Gastrocnemius medialis (tissue), 4 donors: ENCODE results near the gene YKT6. TPM values are rescaled to one million over a fixed set of nuclear protein-coding genes. Genes with fewer than 3 reads are reported as not detected.

ENCODE experiments used
- ATAC-seq, 2 donors: fragments of 150-250 bp; one replicate each; pipeline ENCODE4 v1.9.1; 2016
- DNase-seq, 2 donors: peaks; one replicate each; pipeline ENCODE4 v3.0.0-alpha.2; 2019
- H3K27ac ChIP-seq, 4 donors: fragments of 200-600 bp; sonication (generic); 1 replicate in 1 of 4; 2 replicates in 3 of 4; pipeline ENCODE4 v1.5.1; 2016 to 2018; ENCODE audit warnings: mild to moderate bottlenecking in 2 of 4, moderate library complexity in 1 of 4
- H3K27me3 ChIP-seq, 3 donors: fragments of 200-600 bp; sonication (generic) in 2 of 3; 1 replicate in 1 of 3; 2 replicates in 2 of 3; pipeline versions ENCODE4 v1.5.1 to v1.6.0; 2016 to 2019; ENCODE audit warnings: mild to moderate bottlenecking in 1 of 3, moderate library complexity in 1 of 3
- H3K36me3 ChIP-seq, 2 donors: fragments of 200-600 bp; sonication (generic) in 1 of 2; one replicate each; pipeline ENCODE4 v1.5.1; 2017 to 2018
- H3K4me1 ChIP-seq, 2 donors: fragments of 200-600 bp; sonication (generic) in 1 of 2; one replicate each; pipeline ENCODE4 v1.5.1; 2016 to 2017; ENCODE audit warnings: mild to moderate bottlenecking in 2 of 2
- H3K4me3 ChIP-seq, 4 donors: fragments of 200-600 bp; sonication (generic) in 3 of 4; 1 replicate in 1 of 4; 2 replicates in 3 of 4; pipeline ENCODE4 v1.5.1; 2016 to 2019; ENCODE audit warnings: mild to moderate bottlenecking in 2 of 4
- H3K9me3 ChIP-seq, 3 donors: fragments of 200-600 bp; sonication (generic) in 2 of 3; 1 replicate in 1 of 3; 2 replicates in 2 of 3; pipeline ENCODE4 v1.5.1; 2016 to 2019
- POLR2A ChIP-seq, 2 donors: fragments of 450-650 bp; IDR thresholded peaks; one replicate each; pipeline ENCODE4 v1.6.1; 2017; ENCODE audit warnings: antibody characterized with exemption in 2 of 2, mild to moderate bottlenecking in 2 of 2, moderate library complexity in 2 of 2
- in situ Hi-C, 4 donors: fragments of 200-750 bp; cut with MboI; loops; one replicate each; pipeline versions ENCODE4 v1.15.0 to v1.8.0; 2017; ENCODE audit warnings: low sequenced_read_pairs in 4 of 4
- intact Hi-C: fragments of 100-400 bp; cut with DNase I; formaldehyde crosslinking; loops from one replicate; pipeline ENCODE4 v1.15.1; 2023; ENCODE audit warnings: low total_unique reads
- total RNA-seq, 4 donors: library from RNA; depleted of rRNA; stranded (reverse); fragments of >200 nt; gene quantifications; one replicate each; pipeline versions ENCODE4 v1.1.0 to v1.2.3, GENCODE V29; 2016
- TF ChIP-seq, protein P1 (sequence below), 5 experiments: fragments of 450-650 bp in 3 of 5; fragments of 200-600 bp in 2 of 5; sonication (generic) in 2 of 5; IDR thresholded peaks in 4 of 5; conservative IDR thresholded peaks in 1 of 5; 1 replicate in 4 of 5; 2 replicates in 1 of 5; pipeline ENCODE4 v1.5.1; 2016 to 2019; ENCODE audit warnings: antibody characterized with exemption in 5 of 5, mild to moderate bottlenecking in 3 of 5, moderate library complexity in 3 of 5

The YKT6 gene
- total RNA-seq, 4 donors from 2014 or later = 37.9 to 79.5 (median 72.5) TPM

- Histone ChIP-seq H3K4me3 (no peak overlapping the region), H3K36me3 (no peaks in the 10 kb centered on the region), H3K4me1 (no peaks in the 10 kb centered on the region), H3K9me3 (no peaks in the 10 kb centered on the region), H3K27me3 (no peaks in the 10 kb centered on the region), H3K27ac (no peak overlapping the region)
- ATAC-seq (no peak), DNase-seq (no peak)
- intact Hi-C loops = no loop called here
- in situ Hi-C loops = loop anchor here in 1 of 4 donors (25.0 kb wide), 1 partner anchor 252 kb away; the partner anchor contains the start of gene NUDCD3
- TF ChIP-seq POLR2A (IDR thresholded peaks at IDR 0.05) = no peak
- TF ChIP-seq, protein P1, sequence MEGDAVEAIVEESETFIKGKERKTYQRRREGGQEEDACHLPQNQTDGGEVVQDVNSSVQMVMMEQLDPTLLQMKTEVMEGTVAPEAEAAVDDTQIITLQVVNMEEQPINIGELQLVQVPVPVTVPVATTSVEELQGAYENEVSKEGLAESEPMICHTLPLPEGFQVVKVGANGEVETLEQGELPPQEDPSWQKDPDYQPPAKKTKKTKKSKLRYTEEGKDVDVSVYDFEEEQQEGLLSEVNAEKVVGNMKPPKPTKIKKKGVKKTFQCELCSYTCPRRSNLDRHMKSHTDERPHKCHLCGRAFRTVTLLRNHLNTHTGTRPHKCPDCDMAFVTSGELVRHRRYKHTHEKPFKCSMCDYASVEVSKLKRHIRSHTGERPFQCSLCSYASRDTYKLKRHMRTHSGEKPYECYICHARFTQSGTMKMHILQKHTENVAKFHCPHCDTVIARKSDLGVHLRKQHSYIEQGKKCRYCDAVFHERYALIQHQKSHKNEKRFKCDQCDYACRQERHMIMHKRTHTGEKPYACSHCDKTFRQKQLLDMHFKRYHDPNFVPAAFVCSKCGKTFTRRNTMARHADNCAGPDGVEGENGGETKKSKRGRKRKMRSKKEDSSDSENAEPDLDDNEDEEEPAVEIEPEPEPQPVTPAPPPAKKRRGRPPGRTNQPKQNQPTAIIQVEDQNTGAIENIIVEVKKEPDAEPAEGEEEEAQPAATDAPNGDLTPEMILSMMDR (IDR thresholded peaks at IDR 0.05 in 4 of 5, conservative IDR thresholded peaks at IDR 0.05 in 1 of 5) = no peak
Observed at GRCh38 chr7:44235066-44235465, 34.3 kb downstream of the YKT6 start.

DNA sequence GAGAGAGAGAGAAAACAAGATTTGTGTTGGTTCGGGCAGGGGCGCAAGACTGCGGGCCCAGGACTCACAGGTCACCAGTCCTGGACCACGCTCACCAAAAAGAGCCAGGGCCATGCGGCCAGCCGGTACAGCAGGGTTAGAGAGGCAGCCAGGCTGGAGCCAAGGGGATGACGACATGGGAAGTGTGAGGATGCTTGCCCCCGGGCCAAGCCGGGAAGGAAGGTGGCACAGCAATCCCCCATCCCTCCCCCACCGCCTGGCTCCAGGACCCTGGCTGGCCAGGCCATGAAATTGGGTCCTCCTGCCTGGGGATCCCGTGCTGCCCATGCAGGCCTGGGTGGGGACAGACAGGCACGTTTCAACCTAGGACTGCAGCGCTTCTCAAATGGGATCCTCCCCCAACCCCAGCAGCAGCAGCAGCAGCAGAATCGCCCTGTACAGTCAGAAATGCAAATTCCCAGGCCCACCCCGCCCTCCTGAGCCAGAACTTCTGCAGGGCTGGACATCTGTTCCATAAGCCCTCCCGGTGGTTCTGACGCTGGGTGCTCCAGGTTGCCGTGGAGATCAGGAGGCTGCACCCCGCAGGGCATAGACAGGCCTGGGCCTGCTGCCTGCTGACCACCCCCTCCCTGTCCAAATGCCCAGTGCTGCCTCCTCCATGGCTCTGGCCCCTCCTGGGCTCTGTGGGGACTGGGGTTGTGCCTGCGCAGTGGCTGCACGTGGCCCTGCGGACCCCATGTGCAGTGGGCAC is 35.0 kb downstream of the YKT6 start:
- Histone ChIP-seq H3K4me3 (no peak overlapping the region), H3K36me3 (peaks cover 0 to 4% of the 10 kb centered on the region in 2 donors), H3K4me1 (peaks cover 0 to under 1% of the 10 kb centered on the region in 2 donors), H3K27me3 (no peaks in the 10 kb centered on the region), H3K27ac (no peak overlapping the region), H3K9me3 (no peaks in the 10 kb centered on the region)
- in situ Hi-C loops = loop anchor here in 1 of 4 donors (25.0 kb wide), 1 partner anchor 252 kb away; the partner anchor contains the start of gene NUDCD3
- no peak for DNase-seq
- peak in 1 of 2 donors; percentile 25 for ATAC-seq
- TF ChIP-seq POLR2A (IDR thresholded peaks at IDR 0.05) = no peak
- TF ChIP-seq, protein P1 (IDR thresholded peaks at IDR 0.05 in 4 of 5, conservative IDR thresholded peaks at IDR 0.05 in 1 of 5) = no peak
- intact Hi-C loops = no loop called here

DNA sequence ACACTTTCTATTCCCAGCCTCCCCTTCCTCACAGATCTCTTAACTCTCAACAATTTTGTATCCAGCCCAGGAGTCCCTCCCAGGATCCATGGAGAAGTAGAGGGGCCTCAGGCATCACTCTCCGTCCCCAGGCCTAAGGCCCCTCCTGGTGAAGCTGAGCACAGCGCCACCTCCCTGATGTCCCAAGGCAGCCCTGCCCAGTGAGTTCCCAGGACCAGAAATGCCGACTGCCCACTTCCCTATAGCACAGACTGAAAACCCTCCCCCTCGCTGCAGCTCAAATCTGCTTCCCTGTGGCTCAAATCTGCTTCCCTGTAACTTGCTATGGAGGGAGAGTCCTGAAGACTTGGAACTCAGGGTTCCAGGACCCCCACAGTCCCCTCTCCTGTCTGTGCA is 35.6 kb downstream of the YKT6 start:
- Histone ChIP-seq H3K4me1 (peaks cover 3 to 6% of the 10 kb centered on the region in 2 donors), H3K9me3 (no peaks in the 10 kb centered on the region), H3K4me3 (no peak overlapping the region), H3K36me3 (peaks cover 0 to 4% of the 10 kb centered on the region in 2 donors), H3K27me3 (no peaks in the 10 kb centered on the region), H3K27ac (no peak overlapping the region)
- in situ Hi-C loops (loop anchor here in 1 of 4 donors (25.0 kb wide), 1 partner anchor 251 kb away; the partner anchor contains the start of gene NUDCD3), intact Hi-C loops (no loop called here)
- TF ChIP-seq POLR2A (IDR thresholded peaks at IDR 0.05) = no peak
- no peak for DNase-seq
- ATAC-seq = no peak

DNA sequence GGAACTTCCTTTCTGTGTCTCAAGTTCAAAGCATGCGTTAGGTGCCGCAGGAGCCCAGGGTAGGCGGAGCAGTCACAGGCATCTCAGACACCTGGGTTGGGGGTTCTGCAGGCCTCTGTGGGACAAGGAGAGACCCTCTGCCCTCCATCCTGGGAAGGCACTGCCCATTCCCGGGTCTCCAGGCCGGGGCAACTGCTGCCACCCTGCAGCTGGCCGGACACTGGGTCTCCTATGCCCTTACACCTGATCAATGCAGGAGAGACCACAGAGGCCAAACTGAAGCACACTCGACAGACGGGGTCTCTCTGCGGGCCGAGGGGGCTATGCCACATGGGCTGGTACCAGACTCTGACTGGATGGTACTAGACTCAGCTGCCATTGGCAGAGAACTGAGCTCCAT is 36.9 kb downstream of the YKT6 start:
- H3K4me1 ChIP-seq = peaks cover 5 to 9% of the 10 kb centered on the region in 2 donors
- no peaks in the 10 kb centered on the region for H3K27me3 ChIP-seq
- no peak for ATAC-seq
- in situ Hi-C loops = loop anchor here in 1 of 4 donors (25.0 kb wide), 1 partner anchor 250 kb away; the partner anchor contains the start of gene NUDCD3
- no peak for DNase-seq
- H3K27ac ChIP-seq = no peak overlapping the region
- peaks cover 0 to 4% of the 10 kb centered on the region in 2 donors for H3K36me3 ChIP-seq
- no peak overlapping the region for H3K4me3 ChIP-seq
- intact Hi-C loops = no loop called here
- TF ChIP-seq, protein P1 (IDR thresholded peaks at IDR 0.05 in 4 of 5, conservative IDR thresholded peaks at IDR 0.05 in 1 of 5) = no peak
- TF ChIP-seq POLR2A (IDR thresholded peaks at IDR 0.05) = no peak
- H3K9me3 ChIP-seq = no peaks in the 10 kb centered on the region

- Histone ChIP-seq H3K27me3 (no peaks in the 10 kb centered on the region), H3K4me3 (no peak overlapping the region), H3K4me1 (peaks cover 5 to 9% of the 10 kb centered on the region in 2 donors), H3K36me3 (peaks cover 0 to 4% of the 10 kb centered on the region in 2 donors), H3K27ac (no peak overlapping the region), H3K9me3 (no peaks in the 10 kb centered on the region)
- in situ Hi-C loops = loop anchor here in 1 of 4 donors (25.0 kb wide), 1 partner anchor 249 kb away; the partner anchor contains the start of gene NUDCD3
- DNase-seq (no peak), ATAC-seq (no peak)
- intact Hi-C loops = no loop called here
- no peak for TF ChIP-seq POLR2A (IDR thresholded peaks at IDR 0.05)
- TF ChIP-seq, protein P1 (IDR thresholded peaks at IDR 0.05 in 4 of 5, conservative IDR thresholded peaks at IDR 0.05 in 1 of 5) = no peak
Observed at GRCh38 chr7:44238116-44238695, 37.4 kb downstream of the YKT6 start.
